Epithelial cell of esophagus (primary cell): ENCODE results near the gene MLST8.

Experiments
- DNase-seq: peaks from one replicate; pipeline ENCODE4 v3.0.0; 2010; ENCODE audit warnings: low read depth
- H3K4me3 ChIP-seq: 2 replicates; pipeline ENCODE4 v1.5.1; 2011; ENCODE audit warnings: mild to moderate bottlenecking, low read length, control low read depth
- TF ChIP-seq, protein P1 (sequence below): IDR thresholded peaks from 2 replicates; pipeline ENCODE4 v1.5.1; 2011; ENCODE audit warnings: low read depth, mild to moderate bottlenecking, low read length, control low read depth, inconsistent platforms; ENCODE audit not compliant: insufficient read depth; ENCODE audit errors: missing control alignments

Gene MLST8

DNA sequence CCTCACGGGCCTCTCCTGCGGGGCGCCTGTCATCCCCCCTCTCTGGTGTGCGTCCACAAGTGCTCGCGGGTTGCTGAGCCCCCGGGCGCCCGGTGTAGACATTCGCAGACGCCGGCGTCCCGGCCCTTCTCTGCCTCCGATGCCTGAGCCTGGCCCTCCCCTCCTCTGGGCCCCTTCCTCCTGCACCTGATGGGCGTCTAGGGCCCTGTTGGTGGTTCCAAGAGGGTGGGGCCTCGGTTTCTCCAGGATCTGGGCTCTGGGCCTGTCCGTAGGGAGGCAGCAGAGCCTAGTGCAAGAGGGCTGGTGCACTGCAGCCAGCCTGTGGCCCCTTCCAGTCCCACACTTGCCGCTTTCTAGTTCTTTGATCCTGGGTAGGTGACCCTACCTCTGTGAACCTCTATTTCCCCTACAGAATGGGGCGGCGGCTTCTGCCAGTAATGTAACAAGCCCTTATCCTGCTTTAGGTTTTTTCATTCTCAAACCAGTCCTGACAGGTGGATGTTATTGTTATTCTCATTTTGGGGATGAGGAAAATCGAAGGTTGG lies 18.8 kb downstream of the MLST8 start:
- DNase-seq = peak; percentile 63
- TF ChIP-seq, protein P1, sequence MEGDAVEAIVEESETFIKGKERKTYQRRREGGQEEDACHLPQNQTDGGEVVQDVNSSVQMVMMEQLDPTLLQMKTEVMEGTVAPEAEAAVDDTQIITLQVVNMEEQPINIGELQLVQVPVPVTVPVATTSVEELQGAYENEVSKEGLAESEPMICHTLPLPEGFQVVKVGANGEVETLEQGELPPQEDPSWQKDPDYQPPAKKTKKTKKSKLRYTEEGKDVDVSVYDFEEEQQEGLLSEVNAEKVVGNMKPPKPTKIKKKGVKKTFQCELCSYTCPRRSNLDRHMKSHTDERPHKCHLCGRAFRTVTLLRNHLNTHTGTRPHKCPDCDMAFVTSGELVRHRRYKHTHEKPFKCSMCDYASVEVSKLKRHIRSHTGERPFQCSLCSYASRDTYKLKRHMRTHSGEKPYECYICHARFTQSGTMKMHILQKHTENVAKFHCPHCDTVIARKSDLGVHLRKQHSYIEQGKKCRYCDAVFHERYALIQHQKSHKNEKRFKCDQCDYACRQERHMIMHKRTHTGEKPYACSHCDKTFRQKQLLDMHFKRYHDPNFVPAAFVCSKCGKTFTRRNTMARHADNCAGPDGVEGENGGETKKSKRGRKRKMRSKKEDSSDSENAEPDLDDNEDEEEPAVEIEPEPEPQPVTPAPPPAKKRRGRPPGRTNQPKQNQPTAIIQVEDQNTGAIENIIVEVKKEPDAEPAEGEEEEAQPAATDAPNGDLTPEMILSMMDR = peak; percentile 15
- peak overlapping the region; percentile 87 for H3K4me3 ChIP-seq

DNA sequence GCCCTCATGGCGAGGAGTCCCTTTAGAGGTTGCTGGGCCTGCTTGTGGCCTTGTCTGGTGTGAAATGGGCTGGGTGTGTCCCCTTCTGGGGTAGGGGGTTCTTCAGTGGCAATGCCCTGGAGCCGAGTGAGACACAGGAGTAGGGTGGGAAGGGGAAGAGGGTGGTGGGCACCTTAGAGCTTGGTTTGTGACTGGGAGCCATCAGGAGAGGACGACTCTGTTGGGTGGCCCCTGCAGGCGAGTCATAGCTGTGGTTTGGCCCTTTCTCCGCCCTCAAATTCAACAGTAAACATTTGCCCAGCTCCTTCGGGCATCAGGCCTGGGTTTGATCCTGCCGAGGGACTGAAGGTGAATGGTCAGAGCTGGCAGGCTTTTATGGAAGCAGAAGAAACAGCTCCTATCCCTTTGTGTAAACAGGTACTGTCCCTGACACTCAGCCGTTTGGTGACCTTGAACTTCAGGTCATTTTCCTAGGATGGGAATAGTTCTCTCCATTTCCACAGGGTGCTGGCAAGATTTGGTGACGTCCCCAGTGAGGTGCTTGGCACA lies 21.1 kb downstream of the MLST8 start:
- no peak for DNase-seq
- H3K4me3 ChIP-seq = no peak overlapping the region
- TF ChIP-seq, protein P1 = no peak

DNA sequence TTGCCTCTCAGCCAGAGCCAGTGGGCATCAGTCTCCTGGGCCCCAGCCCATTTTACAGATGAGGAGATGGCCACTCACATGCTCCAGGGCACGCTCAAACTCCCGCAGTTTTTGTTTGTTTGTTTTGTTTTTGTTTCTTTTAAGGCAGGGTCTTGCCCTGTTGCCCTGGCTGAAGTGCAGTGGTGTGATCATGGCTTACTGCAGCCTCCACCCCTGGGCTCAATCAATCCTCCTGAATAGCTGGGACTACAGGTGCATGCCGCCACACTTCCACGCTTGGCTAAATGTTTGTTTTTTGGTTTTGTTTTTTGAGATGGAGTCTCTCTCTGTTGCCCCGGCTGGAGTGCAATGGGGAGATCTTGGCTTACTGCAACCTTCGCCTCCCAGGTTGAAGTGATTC lies 21.7 kb downstream of the MLST8 start:
- TF ChIP-seq, protein P1 = no peak
- DNase-seq = no peak
- no peak overlapping the region for H3K4me3 ChIP-seq

DNA sequence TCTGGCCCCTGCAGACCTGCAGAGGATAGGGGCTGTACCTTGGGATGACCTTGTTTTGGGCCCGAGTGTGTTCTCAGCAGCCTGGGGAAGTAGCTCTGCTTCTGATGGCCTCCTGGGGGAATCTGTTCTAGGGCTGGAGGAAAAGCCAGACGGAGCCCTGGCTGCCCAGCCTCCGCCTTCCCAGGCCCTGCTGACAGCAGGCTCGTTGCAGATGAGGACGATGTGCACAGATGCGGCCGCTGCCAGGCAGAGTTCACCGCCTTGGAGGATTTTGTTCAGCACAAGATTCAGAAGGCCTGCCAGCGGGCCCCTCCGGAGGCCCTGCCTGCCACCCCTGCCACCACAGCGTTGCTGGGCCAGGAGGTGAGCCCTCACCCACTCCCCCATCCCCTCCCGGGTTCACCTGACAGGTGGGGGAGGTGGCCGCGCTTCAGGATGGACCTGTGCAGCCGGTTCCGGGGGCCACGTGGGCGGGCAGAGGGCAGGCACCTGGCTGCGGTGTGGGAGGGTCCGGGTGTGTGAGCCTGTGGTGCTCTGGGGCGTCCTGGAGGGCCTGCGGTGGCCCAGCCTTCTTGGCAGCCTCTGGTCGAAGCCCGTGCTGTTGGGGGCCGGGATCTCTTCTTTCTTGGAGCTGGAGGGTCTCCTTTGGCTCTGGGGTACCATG lies 23.0 kb downstream of the MLST8 start:
- DNase-seq = no peak
- H3K4me3 ChIP-seq = no peak overlapping the region
- TF ChIP-seq, protein P1 = no peak

DNA sequence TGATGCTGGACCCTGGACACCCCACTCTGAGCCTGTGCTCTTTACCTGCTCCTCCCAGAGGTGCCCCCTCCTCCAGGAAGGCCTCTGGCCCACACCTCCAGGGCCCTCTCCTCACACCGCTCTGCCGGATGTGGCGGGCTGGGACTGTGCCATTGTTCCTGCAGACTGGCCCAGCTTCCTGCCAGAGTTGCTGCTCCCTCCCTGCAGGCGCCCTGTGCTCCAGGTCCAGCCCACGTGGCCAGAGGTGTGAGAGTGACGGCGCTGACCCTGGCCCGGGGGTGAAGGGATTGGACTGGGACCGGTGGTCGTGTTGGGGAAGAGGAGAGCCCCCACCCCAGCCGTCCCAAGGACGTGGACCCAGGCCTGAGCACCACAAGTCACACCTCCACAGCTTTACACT lies 23.8 kb downstream of the MLST8 start:
- TF ChIP-seq, protein P1 = no peak
- DNase-seq = no peak
- no peak overlapping the region for H3K4me3 ChIP-seq

DNA sequence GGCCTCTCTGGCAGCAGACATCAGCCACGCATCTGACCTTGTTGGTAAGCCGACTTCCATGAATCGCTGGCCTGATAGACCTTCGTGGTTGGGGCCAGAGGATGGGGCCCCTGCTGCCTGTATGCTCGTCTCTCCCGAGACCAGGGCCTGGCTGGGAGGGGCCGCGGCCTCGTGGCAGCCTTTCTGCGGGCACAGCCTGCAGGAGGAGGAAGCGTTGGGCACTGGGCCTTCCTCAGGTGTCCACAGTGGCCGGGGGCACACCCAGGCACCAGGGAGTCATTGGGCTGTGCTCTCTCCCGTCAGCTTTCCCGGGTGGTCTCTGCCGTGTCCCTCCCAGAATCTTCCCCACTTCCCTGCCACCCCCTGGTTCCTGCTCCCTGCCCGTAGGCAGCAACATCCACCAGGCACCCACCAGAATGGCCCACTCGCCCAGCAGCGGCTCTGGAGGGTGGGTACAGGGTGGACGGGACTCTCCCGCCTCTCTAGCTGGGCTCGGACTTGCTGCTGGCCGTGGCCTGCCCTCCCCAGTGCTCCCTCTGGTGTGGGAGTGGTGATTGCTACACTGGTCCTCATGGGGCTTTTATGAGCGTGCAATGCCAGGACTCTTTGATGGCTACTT lies 24.5 kb downstream of the MLST8 start:
- TF ChIP-seq, protein P1 = no peak
- no peak for DNase-seq
- no peak overlapping the region for H3K4me3 ChIP-seq
